ENCODE results near the gene SASH3.

SASH3 gene

DNA sequence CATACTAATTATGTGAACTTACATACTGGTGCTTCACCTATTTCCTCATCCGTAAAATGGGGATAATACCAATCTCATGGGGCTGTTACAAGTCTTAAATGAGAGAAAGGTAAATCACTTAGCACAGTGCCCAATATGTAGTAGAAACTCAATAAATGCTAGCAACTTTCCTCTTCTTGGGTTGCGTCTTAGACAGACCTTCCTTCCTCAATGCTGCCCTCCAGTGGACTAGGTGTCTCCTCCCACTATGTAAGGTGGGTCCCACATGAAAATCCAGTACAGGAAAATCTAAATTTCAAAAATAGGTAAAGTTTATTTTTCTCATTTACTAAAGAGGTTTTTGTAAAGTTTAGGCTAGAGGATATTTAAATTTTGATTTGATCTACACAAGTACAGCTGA lies 43.4 kb downstream of the SASH3 start:
- peak; percentile 5 for DNase-seq (ENCODE audit: low read depth, low spot score)
- Histone ChIP-seq H3K27me3 (ENCODE audit: insufficient read depth, insufficient read length) (no peaks in the 10 kb centered on the region), H3K9ac (ENCODE audit: insufficient read length, low read depth) (no peak overlapping the region), H3K36me3 (ENCODE audit: insufficient read depth, insufficient read length, low read length) (peaks cover 6% of the 10 kb centered on the region), H3K4me3 (ENCODE audit: insufficient read length, low read depth) (no peak overlapping the region), H3K4me1 (ENCODE audit: insufficient read depth, insufficient read length) (no peaks in the 10 kb centered on the region), H3K9me3 (ENCODE audit: insufficient read depth, low read length) (no peaks in the 10 kb centered on the region)
- TF ChIP-seq ZNF274 (IDR thresholded peaks at IDR 0.05; ENCODE audit: low read depth, low read length): no peak
- TF ChIP-seq YY1 (IDR thresholded peaks at IDR 0.05; ENCODE audit: insufficient read depth, insufficient read length): no peak
- no peak for TF ChIP-seq SUZ12 (IDR thresholded peaks at IDR 0.05; ENCODE audit: extremely low read depth, insufficient read depth, insufficient read length)

DNA sequence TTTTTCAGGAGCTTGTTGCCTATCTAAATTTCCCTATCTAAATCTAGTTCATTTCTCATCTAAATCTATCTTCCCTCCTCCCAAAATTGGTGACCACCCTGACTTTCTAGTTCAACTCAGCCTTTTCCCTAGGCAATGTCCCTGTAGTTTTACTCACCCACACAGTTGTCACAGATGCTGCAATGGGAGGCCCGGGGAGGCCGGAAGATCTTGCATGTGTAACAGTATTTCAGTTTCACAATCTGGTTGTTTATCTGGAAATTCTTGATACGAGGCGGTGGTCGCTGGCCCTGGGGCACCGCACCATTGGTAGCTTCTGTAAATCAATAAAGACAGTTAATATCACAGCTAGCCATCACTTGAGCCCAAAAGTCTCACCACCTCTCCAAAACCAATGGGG lies 43.8 kb downstream of the SASH3 start:
- Histone ChIP-seq H3K4me3 (ENCODE audit: insufficient read length, low read depth) (no peak overlapping the region), H3K4me1 (ENCODE audit: insufficient read depth, insufficient read length) (no peaks in the 10 kb centered on the region), H3K27me3 (ENCODE audit: insufficient read depth, insufficient read length) (no peaks in the 10 kb centered on the region), H3K9ac (ENCODE audit: insufficient read length, low read depth) (no peak overlapping the region), H3K36me3 (ENCODE audit: insufficient read depth, insufficient read length, low read length) (peaks cover 7% of the 10 kb centered on the region), H3K9me3 (ENCODE audit: insufficient read depth, low read length) (no peaks in the 10 kb centered on the region)
- TF ChIP-seq YY1 (IDR thresholded peaks at IDR 0.05; ENCODE audit: insufficient read depth, insufficient read length): no peak
- no peak for TF ChIP-seq SUZ12 (IDR thresholded peaks at IDR 0.05; ENCODE audit: extremely low read depth, insufficient read depth, insufficient read length)
- no peak for TF ChIP-seq ZNF274 (IDR thresholded peaks at IDR 0.05; ENCODE audit: low read depth, low read length)
- DNase-seq (ENCODE audit: low read depth, low spot score): no peak

DNA sequence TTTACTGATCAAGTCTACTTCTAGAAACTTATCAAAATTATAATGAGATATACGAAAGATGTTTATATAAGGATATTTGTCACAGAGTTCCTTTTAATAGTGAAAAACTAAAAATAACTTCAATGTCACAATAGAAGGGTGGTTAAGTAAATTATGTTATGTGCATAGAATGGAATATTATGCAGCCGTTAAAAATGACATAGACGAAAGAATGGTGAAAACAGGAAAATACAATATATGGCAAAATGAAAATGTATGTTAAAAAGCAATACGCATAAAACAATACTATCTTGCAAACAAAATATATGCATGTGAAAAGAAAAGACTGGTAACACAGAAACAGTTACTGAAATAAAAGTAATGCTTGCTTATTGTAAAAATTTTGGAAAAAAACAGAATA lies 44.9 kb downstream of the SASH3 start:
- H3K27me3 ChIP-seq (ENCODE audit: insufficient read depth, insufficient read length): no peaks in the 10 kb centered on the region
- no peak overlapping the region for H3K4me3 ChIP-seq (ENCODE audit: insufficient read length, low read depth)
- H3K9ac ChIP-seq (ENCODE audit: insufficient read length, low read depth): no peak overlapping the region
- TF ChIP-seq YY1 (IDR thresholded peaks at IDR 0.05; ENCODE audit: insufficient read depth, insufficient read length) (no peak), SUZ12 (IDR thresholded peaks at IDR 0.05; ENCODE audit: extremely low read depth, insufficient read depth, insufficient read length) (no peak), ZNF274 (IDR thresholded peaks at IDR 0.05; ENCODE audit: low read depth, low read length) (no peak)
- H3K4me1 ChIP-seq (ENCODE audit: insufficient read depth, insufficient read length): no peaks in the 10 kb centered on the region
- no peak for DNase-seq (ENCODE audit: low read depth, low spot score)
- no peaks in the 10 kb centered on the region for H3K9me3 ChIP-seq (ENCODE audit: insufficient read depth, low read length)
- peaks cover 11% of the 10 kb centered on the region for H3K36me3 ChIP-seq (ENCODE audit: insufficient read depth, insufficient read length, low read length)

DNA sequence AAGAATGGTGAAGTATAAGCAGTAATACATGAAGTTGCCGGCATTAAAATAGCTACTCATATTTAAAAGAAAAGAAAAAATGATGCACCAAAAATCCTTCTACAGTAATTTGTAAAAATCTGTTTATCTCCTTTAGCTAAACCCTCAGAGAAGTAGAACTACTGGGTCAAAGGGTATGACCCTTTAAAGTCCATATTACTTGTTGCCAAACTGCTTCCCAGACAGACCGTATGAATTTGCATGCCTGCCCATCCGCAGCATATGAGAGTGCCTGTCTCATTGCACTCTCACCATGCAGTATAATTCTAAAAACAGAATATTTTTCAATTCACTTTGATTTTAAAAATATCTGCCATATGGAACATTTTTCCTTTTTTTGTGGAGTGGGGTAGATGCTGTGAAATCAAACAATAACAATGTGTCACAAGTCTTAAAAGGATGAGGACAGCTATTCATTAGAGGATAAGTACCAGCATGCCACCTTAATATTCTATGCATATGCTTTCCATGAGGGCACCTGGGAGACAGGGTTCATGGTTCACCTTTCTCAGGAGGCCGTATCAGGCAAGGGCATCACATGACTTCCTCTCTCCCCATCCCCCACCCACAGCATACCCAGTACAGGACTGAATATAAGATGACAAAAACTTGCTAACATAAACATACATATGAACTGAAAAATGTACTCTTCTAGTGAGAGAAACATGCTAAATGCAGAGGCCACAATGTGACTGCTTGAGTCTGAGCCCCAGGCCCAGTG lies 46.2 kb downstream of the SASH3 start:
- no peak for TF ChIP-seq YY1 (IDR thresholded peaks at IDR 0.05; ENCODE audit: insufficient read depth, insufficient read length)
- TF ChIP-seq ZNF274 (IDR thresholded peaks at IDR 0.05; ENCODE audit: low read depth, low read length): no peak
- TF ChIP-seq SUZ12 (IDR thresholded peaks at IDR 0.05; ENCODE audit: extremely low read depth, insufficient read depth, insufficient read length): no peak
- Histone ChIP-seq H3K9me3 (ENCODE audit: insufficient read depth, low read length) (no peaks in the 10 kb centered on the region), H3K27me3 (ENCODE audit: insufficient read depth, insufficient read length) (no peaks in the 10 kb centered on the region), H3K9ac (ENCODE audit: insufficient read length, low read depth) (no peak overlapping the region), H3K36me3 (ENCODE audit: insufficient read depth, insufficient read length, low read length) (peaks cover 11% of the 10 kb centered on the region), H3K4me3 (ENCODE audit: insufficient read length, low read depth) (no peak overlapping the region), H3K4me1 (ENCODE audit: insufficient read depth, insufficient read length) (no peaks in the 10 kb centered on the region)
- no peak for DNase-seq (ENCODE audit: low read depth, low spot score)

DNA sequence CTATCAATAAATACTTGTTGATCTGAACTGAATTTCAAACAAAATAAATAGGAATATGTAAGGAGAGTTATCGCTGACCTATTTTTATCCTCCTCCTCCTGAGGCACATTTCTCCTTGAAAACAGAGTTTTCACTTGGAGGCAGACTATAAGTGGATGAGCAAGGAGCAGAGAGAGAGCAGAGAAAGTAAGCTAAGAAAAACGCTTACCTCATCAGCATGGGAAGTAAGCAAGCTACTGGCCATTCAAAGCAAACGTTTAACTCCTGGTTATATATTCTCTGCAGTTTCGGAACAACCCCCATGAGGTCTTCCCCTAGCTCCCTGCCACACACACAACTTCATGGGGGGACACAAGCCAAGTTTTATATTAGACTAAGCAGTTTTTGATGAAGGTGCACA lies 50.7 kb downstream of the SASH3 start:
- DNase-seq (ENCODE audit: low read depth, low spot score): no peak
- Histone ChIP-seq H3K4me3 (ENCODE audit: insufficient read length, low read depth) (no peak overlapping the region), H3K9me3 (ENCODE audit: insufficient read depth, low read length) (no peaks in the 10 kb centered on the region), H3K9ac (ENCODE audit: insufficient read length, low read depth) (no peak overlapping the region), H3K36me3 (ENCODE audit: insufficient read depth, insufficient read length, low read length) (peaks cover 8% of the 10 kb centered on the region), H3K4me1 (ENCODE audit: insufficient read depth, insufficient read length) (no peaks in the 10 kb centered on the region), H3K27me3 (ENCODE audit: insufficient read depth, insufficient read length) (no peaks in the 10 kb centered on the region)
- TF ChIP-seq SUZ12 (IDR thresholded peaks at IDR 0.05; ENCODE audit: extremely low read depth, insufficient read depth, insufficient read length) (no peak), YY1 (IDR thresholded peaks at IDR 0.05; ENCODE audit: insufficient read depth, insufficient read length) (no peak), ZNF274 (IDR thresholded peaks at IDR 0.05; ENCODE audit: low read depth, low read length) (no peak)

DNA sequence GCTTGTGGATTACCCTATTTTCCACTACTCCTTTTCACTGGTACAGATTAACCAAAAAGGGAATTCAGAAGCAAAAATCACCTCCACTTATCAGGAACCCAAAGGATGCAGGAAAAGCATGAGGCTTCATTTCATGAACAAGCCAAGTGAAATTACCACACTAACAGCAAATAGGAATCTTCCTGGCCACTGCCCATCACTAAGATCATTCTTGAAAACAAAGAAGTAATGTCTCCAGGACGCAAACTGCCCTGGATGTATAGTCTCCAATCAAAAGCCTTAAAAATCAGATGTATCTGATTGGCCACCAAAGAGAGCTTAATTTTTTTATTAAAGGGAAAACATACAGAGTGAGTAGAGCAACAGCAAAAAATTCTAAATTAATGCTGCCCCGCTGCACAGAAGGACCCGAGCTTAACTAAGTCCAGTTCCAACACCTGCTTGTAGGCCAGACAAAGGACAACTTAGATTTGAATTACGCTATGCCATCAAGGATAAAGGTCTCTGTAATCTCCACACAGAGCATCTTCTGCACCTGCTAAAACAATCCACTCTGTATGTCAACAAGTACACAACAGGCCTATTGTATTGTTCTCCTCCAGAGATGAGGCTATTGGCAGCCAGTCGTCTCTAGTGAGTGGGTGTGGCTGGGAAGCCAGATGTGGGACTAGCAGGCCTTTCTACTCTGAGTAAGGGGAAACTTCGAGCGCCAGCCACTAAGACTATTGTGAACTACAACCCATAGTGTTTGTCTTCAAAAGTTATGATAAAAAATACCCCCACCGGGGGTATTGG lies 51.5 kb downstream of the SASH3 start:
- Histone ChIP-seq H3K9me3 (ENCODE audit: insufficient read depth, low read length) (no peaks in the 10 kb centered on the region), H3K27me3 (ENCODE audit: insufficient read depth, insufficient read length) (no peaks in the 10 kb centered on the region), H3K9ac (ENCODE audit: insufficient read length, low read depth) (no peak overlapping the region), H3K4me1 (ENCODE audit: insufficient read depth, insufficient read length) (no peaks in the 10 kb centered on the region), H3K4me3 (ENCODE audit: insufficient read length, low read depth) (no peak overlapping the region), H3K36me3 (ENCODE audit: insufficient read depth, insufficient read length, low read length) (peaks cover 8% of the 10 kb centered on the region)
- no peak for DNase-seq (ENCODE audit: low read depth, low spot score)
- no peak for TF ChIP-seq ZNF274 (IDR thresholded peaks at IDR 0.05; ENCODE audit: low read depth, low read length)
- no peak for TF ChIP-seq YY1 (IDR thresholded peaks at IDR 0.05; ENCODE audit: insufficient read depth, insufficient read length)
- TF ChIP-seq SUZ12 (IDR thresholded peaks at IDR 0.05; ENCODE audit: extremely low read depth, insufficient read depth, insufficient read length): no peak

Data from NT2/D1 (cell line).